ENCODE data around the gene RAB11FIP4.

- TF ChIP-seq MAX (IDR thresholded peaks at IDR 0.05; ENCODE audit: low read depth, low read length): no peak
- TF ChIP-seq CTCF (IDR thresholded peaks at IDR 0.05; ENCODE audit: low read depth, low read length): no peak
- no peak for TF ChIP-seq POLR2A (IDR thresholded peaks at IDR 0.05; ENCODE audit: extremely low read depth, insufficient read length)
- no peak for TF ChIP-seq MYC (IDR thresholded peaks at IDR 0.05; ENCODE audit: low read depth, low read length)
These were observed 182.4 kb downstream of the RAB11FIP4 start for GRCh38 chr17:31573861-31574260.

All from NB4 (cell line).